ENCODE data around the gene LAIR2. TPM values are rescaled to one million over a fixed set of nuclear protein-coding genes. Genes with fewer than 3 reads are reported as not detected.

Gene LAIR2
- polyA plus RNA-seq, 2 of the 4 experiments (the other 2 are of a cell fraction), result not detected

GRCh38 chr19:54549224-54549623, 46.6 kb downstream of the LAIR2 start:
- Histone ChIP-seq H3K4me3 (no peak overlapping the region), H3K4me2 (no peak overlapping the region), H3K4me1 (no peaks in the 10 kb centered on the region), H3K9me3 (peaks cover 5% of the 10 kb centered on the region; the same call in 1 of the 3 replicates), H3K27ac (no peak overlapping the region)
- ATAC-seq (peak; percentile 48 to 55; a peak in 4 of 6 replicates), DNase-seq (ENCODE audit: low read depth in 1 of 2, low spot score in 1 of 2) (no peak), FAIRE-seq (no peak)
- TF ChIP-seq CBX8 (IDR thresholded peaks at IDR 0.05), result no peak
- no peak for TF ChIP-seq CBX2 (IDR thresholded peaks at IDR 0.05; ENCODE audit: borderline replicate concordance, low read depth)
- no peak for TF ChIP-seq GATA3 (IDR thresholded peaks at IDR 0.05; ENCODE audit: borderline replicate concordance)
- TF ChIP-seq BCL3 (IDR thresholded peaks at IDR 0.05), result no peak
- no peak for TF ChIP-seq NPAS2 (CRISPR knock-in tag; IDR thresholded peaks at IDR 0.05; ENCODE audit: borderline replicate concordance)
- no peak for TF ChIP-seq HOXB13 (CRISPR knock-in tag; IDR thresholded peaks at IDR 0.05; ENCODE audit: low read depth)
- TF ChIP-seq EHF (CRISPR knock-in tag; IDR thresholded peaks at IDR 0.05), result no peak
- no peak for TF ChIP-seq CTCF (IDR thresholded peaks at IDR 0.05)
- WGBS (ENCODE audit: missing lambda C conversion rate), result 10% methylated on average over 12 of the region's 14 CpGs
- ChIA-PET CTCF (interaction anchor here (0.9 kb wide), 1 partner anchor 10 kb away, joined by 3 read pairs; no protein-coding TSS in a partner anchor), POLR2A (no interaction called here)

GRCh38 chr19:54551293-54551692, 48.7 kb downstream of the LAIR2 start:
- H3K9me3 ChIP-seq, result peaks cover 5% of the 10 kb centered on the region; the same call in 1 of the 3 replicates
- no peak overlapping the region for H3K4me2 ChIP-seq
- no peak overlapping the region for H3K27ac ChIP-seq
- H3K4me3 ChIP-seq, result no peak overlapping the region
- ATAC-seq (no peak), FAIRE-seq (no peak), DNase-seq (ENCODE audit: low read depth in 1 of 2, low spot score in 1 of 2) (no peak)
- 47% methylated on average over 6 of the region's 6 CpGs for WGBS (ENCODE audit: missing lambda C conversion rate)
- no peak for TF ChIP-seq CBX8 (IDR thresholded peaks at IDR 0.05)
- TF ChIP-seq POLR2AphosphoS2 (conservative IDR thresholded peaks at IDR 0.05; ENCODE audit: low read length), result no peak
- TF ChIP-seq CHD4 (IDR thresholded peaks at IDR 0.05; ENCODE audit: borderline replicate concordance), result no peak
- TF ChIP-seq RCOR1 (IDR thresholded peaks at IDR 0.05; ENCODE audit: low read depth, low read length), result no peak
- no peak for TF ChIP-seq CEBPB (IDR thresholded peaks at IDR 0.05)
- CTCF ChIA-PET, result interaction anchor here (1.3 kb wide), 1 partner anchor 12 kb away, joined by 3 read pairs; no protein-coding TSS in a partner anchor
- POLR2A ChIA-PET, result no interaction called here
- no peaks in the 10 kb centered on the region for H3K4me1 ChIP-seq

GRCh38 chr19:54551950-54552912, 49.6 kb downstream of the LAIR2 start:
- DNase-seq (ENCODE audit: low read depth in 1 of 2, low spot score in 1 of 2), result no peak
- Histone ChIP-seq H3K27ac (no peak overlapping the region), H3K4me1 (no peaks in the 10 kb centered on the region), H3K4me3 (no peak overlapping the region), H3K9me3 (peaks cover 5% of the 10 kb centered on the region; the same call in 1 of the 3 replicates), H3K4me2 (no peak overlapping the region)
- FAIRE-seq, result no peak
- ATAC-seq, result no peak
- ChIA-PET CTCF (no interaction called here), POLR2A (no interaction called here)
- 45% methylated on average over 19 of the region's 22 CpGs for WGBS (ENCODE audit: missing lambda C conversion rate)
- TF ChIP-seq RARB (CRISPR knock-in tag; IDR thresholded peaks at IDR 0.05) (no peak), HOXB13 (CRISPR knock-in tag; IDR thresholded peaks at IDR 0.05; ENCODE audit: low read depth) (no peak), REST (IDR thresholded peaks at IDR 0.05) (no peak), MYC (IDR thresholded peaks at IDR 0.05; ENCODE audit: borderline replicate concordance, low read length) (no peak), POLR2A (IDR thresholded peaks at IDR 0.05; ENCODE audit: low read length) (no peak), BCL3 (IDR thresholded peaks at IDR 0.05) (no peak), CTCF (IDR thresholded peaks at IDR 0.05) (no peak), JUN (IDR thresholded peaks at IDR 0.05) (no peak), CBX8 (IDR thresholded peaks at IDR 0.05) (no peak), NFE2L2 (conservative IDR thresholded peaks at IDR 0.05; ENCODE audit: low read length) (no peak), NPAS2 (CRISPR knock-in tag; IDR thresholded peaks at IDR 0.05; ENCODE audit: borderline replicate concordance) (no peak)
